ENCODE results near the gene CKM. TPM values are rescaled to one million over a fixed set of nuclear protein-coding genes. Genes with fewer than 3 reads are reported as not detected.
"Not testable (repeated sequence)": the region's sequence is repeated elsewhere in the genome, so short reads cannot be mapped to it uniquely, and the experiment has no call there.

CKM gene
- total RNA-seq, 3 donors from 2014 or later: 1.1 to 2.0 (median 1.6) TPM

GRCh38 chr19:45322311-45322710 lies 364 bp downstream of the CKM start:
- H3K4me3 ChIP-seq: no peak overlapping the region
- H3K9me3 ChIP-seq: no peaks in the 10 kb centered on the region
- TF ChIP-seq CTCF (IDR thresholded peaks at IDR 0.05): no peak
- DNase-seq: no peak
- no peaks in the 10 kb centered on the region for H3K4me1 ChIP-seq (ENCODE audit: low read depth)
- H3K36me3 ChIP-seq (ENCODE audit: low read depth): no peaks in the 10 kb centered on the region
- intact Hi-C loops (cut with DNase I, micrococcal nuclease): no loop called here
- no peak for ATAC-seq

- DNase-seq (no peak), ATAC-seq (no peak)
- no peak for TF ChIP-seq CTCF (IDR thresholded peaks at IDR 0.05)
- H3K9me3 ChIP-seq: no peaks in the 10 kb centered on the region
- intact Hi-C loops (cut with DNase I, micrococcal nuclease): no loop called here
- H3K36me3 ChIP-seq (ENCODE audit: low read depth): no peaks in the 10 kb centered on the region
- H3K4me3 ChIP-seq: no peak overlapping the region
- H3K4me1 ChIP-seq (ENCODE audit: low read depth): no peaks in the 10 kb centered on the region
Observed at GRCh38 chr19:45321848-45322247, 827 bp downstream of the CKM start.

GRCh38 chr19:45320997-45321775 lies 1.5 kb downstream of the CKM start:
- DNase-seq: no peak
- H3K36me3 ChIP-seq (ENCODE audit: low read depth): no peaks in the 10 kb centered on the region
- intact Hi-C loops (cut with DNase I, micrococcal nuclease): no loop called here
- H3K4me1 ChIP-seq (ENCODE audit: low read depth): no peaks in the 10 kb centered on the region
- no peak for ATAC-seq
- no peak for TF ChIP-seq CTCF (IDR thresholded peaks at IDR 0.05)
- no peak overlapping the region for H3K4me3 ChIP-seq
- no peaks in the 10 kb centered on the region for H3K9me3 ChIP-seq

- ATAC-seq: no peak
- DNase-seq: no peak
- no peak for TF ChIP-seq CTCF (IDR thresholded peaks at IDR 0.05)
- no peaks in the 10 kb centered on the region for H3K4me1 ChIP-seq (ENCODE audit: low read depth)
- no peaks in the 10 kb centered on the region for H3K36me3 ChIP-seq (ENCODE audit: low read depth)
- H3K4me3 ChIP-seq: no peak overlapping the region
- intact Hi-C loops (cut with DNase I, micrococcal nuclease): no loop called here
- H3K9me3 ChIP-seq: no peaks in the 10 kb centered on the region
Observed at GRCh38 chr19:45315304-45315703, 7.4 kb downstream of the CKM start.

- H3K4me1 ChIP-seq (ENCODE audit: low read depth): no peaks in the 10 kb centered on the region
- no peaks in the 10 kb centered on the region for H3K9me3 ChIP-seq
- H3K4me3 ChIP-seq: no peak overlapping the region
- no peak for TF ChIP-seq CTCF (IDR thresholded peaks at IDR 0.05)
- H3K36me3 ChIP-seq (ENCODE audit: low read depth): no peaks in the 10 kb centered on the region
- ATAC-seq: no peak
- DNase-seq: no peak
- intact Hi-C loops (cut with DNase I, micrococcal nuclease): no loop called here
Observed at GRCh38 chr19:45314708-45315245, 7.9 kb downstream of the CKM start.

GRCh38 chr19:45312285-45312684 lies 10.4 kb downstream of the CKM start:
- ATAC-seq; H3K4me1 ChIP-seq (ENCODE audit: low read depth); intact Hi-C loops (cut with DNase I, micrococcal nuclease); H3K36me3 ChIP-seq (ENCODE audit: low read depth); H3K4me3 ChIP-seq; H3K9me3 ChIP-seq; DNase-seq: not testable (repeated sequence)
